ENCODE results near the gene FAM53C.
"Not testable (repeated sequence)": the region's sequence is repeated elsewhere in the genome, so short reads cannot be mapped to it uniquely, and the experiment has no call there.

FAM53C gene

DNA sequence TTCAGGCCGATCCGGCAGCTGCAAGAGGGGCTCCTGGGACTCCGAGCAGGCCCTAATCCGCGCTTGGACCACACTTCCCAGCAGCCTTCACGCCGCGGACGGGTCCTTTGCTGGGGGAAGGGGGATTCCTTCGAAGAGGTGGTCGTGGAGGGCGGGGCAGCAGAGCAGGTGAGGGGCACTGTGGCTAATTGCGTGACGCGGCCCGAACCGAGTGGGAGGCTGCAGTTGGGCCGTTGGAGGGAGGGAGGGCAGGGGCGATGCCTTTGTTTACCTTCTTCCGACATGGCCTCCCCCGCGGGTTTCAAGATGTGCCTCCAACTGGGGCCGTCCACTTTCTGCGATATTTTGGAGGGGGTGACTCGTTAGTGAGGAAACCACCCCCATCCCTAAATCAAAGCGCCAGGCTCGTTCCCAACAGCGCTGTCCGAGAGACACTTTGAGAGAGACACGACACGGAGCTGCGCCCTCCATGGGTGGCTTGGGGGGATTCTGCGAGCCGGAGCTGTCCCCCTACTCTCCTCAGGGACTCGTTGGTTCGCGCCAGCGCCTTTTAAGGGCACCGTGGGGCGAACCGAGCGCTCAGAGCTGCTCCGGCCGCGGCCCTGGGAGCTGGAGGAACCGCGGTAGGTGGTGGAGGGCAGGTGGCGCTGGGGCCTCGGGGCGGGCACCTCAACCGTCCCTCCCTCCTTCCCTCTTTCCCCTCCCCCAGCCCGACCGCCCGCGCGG is at the start of gene FAM53C:
Gene FAM53C (plus strand): TSS at position 582 of the 726 bp plus-strand sequence. CDS start 3,070 bp downstream, outside the sequence.
- no peak for TF ChIP-seq CTCF (conservative IDR thresholded peaks at IDR 0.05)
- TF ChIP-seq ZFX (IDR thresholded peaks at IDR 0.05): no peak; the same call in none of the 2 replicates
- peak within 1 kb of the TSS; percentile 95 for H3K27ac ChIP-seq

- H3K27ac ChIP-seq: no peak overlapping the region
- TF ChIP-seq CTCF (conservative IDR thresholded peaks at IDR 0.05) (no peak), ZFX (IDR thresholded peaks at IDR 0.05) (no peak)
These were observed 48.8 kb upstream of the FAM53C start for GRCh38 chr5:138289296-138289695.

DNA sequence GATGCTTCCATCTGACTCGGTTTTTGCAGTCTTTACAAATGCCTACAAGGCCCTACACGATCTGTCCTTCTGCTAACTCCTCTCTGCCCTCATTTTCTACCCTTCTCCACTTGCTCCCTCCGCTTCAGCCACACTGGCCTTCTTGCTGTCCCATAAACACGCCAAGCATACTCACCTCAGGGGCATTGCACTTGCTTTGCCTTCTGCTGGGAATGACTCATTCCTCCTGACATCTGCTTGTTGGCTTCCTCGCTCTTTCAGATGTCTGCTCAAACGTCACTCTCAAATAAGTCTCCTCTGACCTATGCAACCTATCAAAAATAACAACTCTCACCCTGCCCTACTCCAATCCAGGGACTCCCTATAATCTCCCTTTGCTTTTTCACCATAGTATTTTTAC is 34.7 kb upstream of the FAM53C start:
- H3K27ac ChIP-seq: no peak overlapping the region
- TF ChIP-seq ZFX (IDR thresholded peaks at IDR 0.05): no peak
- TF ChIP-seq CTCF (conservative IDR thresholded peaks at IDR 0.05): no peak

DNA sequence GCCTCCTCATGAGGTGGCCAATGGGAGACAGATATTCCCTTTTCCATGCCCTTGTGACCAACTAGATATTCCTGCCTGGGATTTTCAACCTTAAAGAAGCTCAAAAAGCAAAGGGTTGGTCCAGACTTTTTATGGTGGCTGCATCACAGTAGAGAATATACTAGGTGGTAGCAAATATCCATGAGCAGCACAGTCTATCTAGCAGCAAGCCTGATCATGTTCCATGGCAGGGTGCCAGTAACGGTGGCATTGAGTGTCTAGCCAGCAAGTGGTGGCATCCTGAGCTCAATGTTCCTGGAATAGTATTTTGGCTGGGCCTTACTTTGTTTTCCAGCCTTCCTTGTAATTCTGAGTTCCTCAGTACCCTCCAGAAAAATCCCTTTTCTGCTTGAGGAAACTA is 32.3 kb upstream of the FAM53C start:
- H3K27ac ChIP-seq: no peak overlapping the region
- no peak for TF ChIP-seq CTCF (conservative IDR thresholded peaks at IDR 0.05)
- no peak for TF ChIP-seq ZFX (IDR thresholded peaks at IDR 0.05)

GRCh38 chr5:138315751-138316278 is 22.3 kb upstream of the FAM53C start:
- TF ChIP-seq ZFX (IDR thresholded peaks at IDR 0.05): no peak
- no peak for TF ChIP-seq CTCF (conservative IDR thresholded peaks at IDR 0.05)
- H3K27ac ChIP-seq: no peak overlapping the region

DNA sequence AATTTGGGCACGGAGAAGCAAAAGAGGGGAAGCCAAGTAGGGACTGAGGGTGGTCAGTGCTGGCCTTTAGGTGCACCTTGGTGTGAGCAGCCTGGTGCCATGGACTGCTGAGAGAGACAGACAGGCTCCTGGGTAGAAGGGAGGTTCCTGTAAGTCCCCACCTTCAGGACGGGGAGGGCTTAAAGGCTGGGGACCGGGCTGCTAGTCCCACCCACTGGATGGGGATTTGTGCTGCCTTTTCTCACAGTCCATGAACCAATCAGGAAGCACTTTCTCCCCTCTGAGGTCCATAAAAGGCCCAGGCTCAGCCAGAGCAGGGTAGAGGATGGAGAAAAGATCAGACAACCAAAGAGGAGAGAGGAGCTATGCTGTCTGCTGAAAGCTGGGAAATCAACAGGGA is 21.7 kb upstream of the FAM53C start:
- no peak overlapping the region for H3K27ac ChIP-seq
- TF ChIP-seq CTCF (conservative IDR thresholded peaks at IDR 0.05): no peak
- no peak for TF ChIP-seq ZFX (IDR thresholded peaks at IDR 0.05)

DNA sequence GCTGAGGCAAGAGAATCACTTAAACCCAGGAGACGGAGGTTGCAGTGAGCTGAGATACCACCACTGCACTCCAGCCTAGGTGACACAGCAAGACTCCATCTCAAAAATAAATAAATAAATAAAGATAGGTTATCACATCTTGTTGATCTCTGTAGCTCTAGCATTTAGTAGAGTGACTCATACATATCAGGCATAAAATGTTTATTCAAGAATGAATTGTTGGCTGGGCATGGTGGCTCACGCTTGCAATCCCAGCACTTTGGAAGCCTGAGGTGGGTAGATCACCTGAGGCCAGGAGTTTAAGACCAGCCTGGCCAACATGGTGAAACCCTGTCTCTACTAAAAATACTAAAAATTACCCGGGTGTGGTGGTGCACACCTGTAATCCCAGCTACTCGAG is 19.9 kb upstream of the FAM53C start:
- H3K27ac ChIP-seq: not testable (repeated sequence)

All from C4-2B (cell line).